NCI-H128 (cell line): ENCODE data around the gene NUB1.

ENCODE experiments used
- DNase-seq: peaks from one replicate; lab custom pipeline; 2025; ENCODE audit not compliant: unreplicated experiment; lab: John Stamatoyannopoulos, UW

The NUB1 gene

DNA sequence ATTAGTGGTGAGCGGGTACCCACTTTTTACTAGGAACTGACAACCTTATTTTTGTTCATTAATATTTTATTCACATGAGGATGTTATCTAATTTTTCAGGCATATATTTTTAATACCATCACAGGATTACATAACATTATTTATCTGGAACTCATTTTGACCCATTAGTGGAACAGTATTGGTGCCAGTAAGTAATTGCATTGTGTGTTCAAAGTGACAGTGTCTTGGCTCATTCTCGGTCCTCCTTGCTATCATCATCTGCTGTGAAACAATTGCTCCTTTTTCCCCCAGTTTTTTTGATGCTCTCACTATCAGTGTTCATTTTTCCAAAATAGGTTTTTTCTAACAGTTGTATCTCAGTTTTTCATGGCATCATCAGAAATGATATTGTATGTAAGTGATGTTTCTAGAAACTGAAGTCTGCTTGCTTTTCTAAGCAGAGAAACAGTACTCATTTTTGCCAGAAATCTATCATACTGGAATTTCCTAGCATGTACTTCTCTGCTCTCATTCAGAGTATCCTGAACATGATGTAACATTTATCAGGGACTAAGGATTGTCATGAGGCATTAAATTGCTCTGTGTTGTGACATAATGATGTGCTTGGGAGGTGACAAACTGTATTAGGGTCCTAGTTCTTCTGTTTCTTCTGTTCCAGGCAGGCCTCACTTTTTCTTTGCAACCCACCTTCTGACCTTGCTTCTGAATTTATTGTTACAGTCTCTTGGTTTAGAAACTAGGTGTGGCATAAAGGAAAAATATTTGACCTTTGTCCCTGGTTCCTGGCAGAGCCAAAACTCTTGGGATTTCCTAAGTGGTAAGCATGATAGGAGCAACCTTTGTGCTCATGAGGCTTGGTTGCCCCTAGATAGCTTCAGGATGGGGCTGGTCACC is 4.2 kb downstream of the NUB1 start:
- DNase-seq: no peak

DNA sequence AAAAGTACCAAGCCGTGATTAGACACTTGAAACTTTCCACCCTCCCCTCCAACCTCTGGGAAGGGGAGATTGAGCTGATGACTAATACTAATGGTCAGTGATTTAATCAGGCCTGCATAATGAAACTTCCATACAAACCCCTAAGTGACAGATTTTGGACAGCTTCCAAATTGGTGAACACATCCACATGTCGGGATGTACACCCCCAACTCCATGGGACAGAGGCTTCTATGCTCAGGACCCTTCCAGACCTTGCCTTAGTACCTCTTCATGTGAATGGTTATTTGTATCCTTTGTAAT is 4.8 kb downstream of the NUB1 start:
- no peak for DNase-seq

DNA sequence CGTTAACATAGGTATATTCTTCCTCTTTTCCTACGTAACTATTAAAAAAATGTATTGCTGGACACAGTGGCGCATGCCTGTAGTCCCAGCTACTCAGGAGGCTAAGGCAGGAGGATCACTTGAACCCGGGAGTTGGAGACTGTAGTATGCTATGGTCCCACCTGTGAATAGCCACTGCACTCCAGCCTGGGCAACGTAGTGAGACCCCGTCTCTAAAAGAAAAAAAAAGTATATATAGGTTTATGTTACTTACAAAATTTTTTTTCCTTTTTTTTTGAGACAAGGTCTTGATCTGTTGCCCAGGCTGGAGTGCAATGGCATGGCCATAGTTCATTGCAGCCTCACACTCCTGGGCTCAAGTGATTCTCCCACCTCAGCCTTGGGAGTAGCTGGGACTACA is 5.6 kb downstream of the NUB1 start:
- DNase-seq: no peak

- no peak for DNase-seq
Measured at GRCh38 chr7:151348970-151349369, 7.4 kb downstream of the NUB1 start.

- DNase-seq: no peak
Measured at GRCh38 chr7:151349507-151349853, 7.9 kb downstream of the NUB1 start.

GRCh38 chr7:151351027-151351426 is 9.4 kb downstream of the NUB1 start:
- no peak for DNase-seq

DNA sequence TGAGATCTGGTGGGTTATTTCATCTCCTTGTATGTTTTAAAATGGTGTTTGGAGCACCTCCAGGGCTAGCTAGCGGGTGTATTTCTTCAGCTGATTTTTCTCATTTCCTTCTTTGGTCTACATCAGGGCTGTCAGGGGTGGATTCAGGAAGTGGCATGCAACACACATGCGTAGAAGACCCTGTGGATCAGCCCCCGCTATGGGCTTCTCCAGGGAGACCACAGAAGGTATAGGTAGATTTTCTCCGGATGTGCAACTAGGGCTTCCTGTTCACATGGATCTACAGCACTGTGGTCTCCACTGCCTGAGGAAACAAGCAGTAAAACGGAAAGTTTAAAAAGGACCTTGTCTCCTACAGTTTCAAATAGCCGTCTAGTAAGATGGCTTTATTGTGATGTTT is 10.4 kb downstream of the NUB1 start:
- no peak for DNase-seq

- no peak for DNase-seq
Measured at GRCh38 chr7:151352512-151352911, 10.9 kb downstream of the NUB1 start.

DNA sequence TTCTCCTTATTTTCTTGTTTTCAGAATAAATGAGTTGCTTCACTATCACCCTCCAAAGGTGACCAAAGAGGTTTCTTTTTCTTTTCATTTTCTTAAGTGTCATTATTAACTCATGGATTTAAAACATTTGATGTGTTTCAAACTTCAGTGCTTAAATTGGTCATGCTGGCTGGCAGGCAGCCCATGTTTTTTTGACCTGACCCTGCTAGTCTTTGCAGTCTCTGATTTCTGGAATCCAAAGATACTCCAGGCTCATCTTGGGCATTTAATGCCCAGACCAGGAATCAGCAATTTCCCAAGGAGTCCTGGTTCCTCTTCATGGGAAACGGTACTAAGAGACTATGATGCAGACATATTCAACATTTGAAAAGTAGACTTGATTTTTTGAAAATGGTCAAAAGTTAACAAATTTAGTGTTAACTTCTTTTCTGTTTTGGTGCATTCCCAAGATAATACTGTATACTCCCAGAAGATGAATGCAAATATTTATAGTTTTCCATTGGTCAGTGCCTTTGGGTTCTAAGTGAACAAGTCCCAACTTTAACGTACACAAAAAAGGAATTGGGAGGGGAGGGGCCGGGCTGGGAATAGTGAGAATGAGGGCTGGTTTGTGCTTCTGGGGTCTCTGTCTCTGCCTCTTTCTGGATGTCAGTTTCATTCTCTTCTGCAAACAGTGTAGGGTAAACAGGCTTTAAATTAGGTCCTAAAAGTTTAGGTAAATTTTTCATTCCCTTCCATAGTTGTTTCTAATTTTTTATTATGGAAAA is 19.8 kb downstream of the NUB1 start:
- DNase-seq: no peak

GRCh38 chr7:151363182-151363581 is 21.6 kb downstream of the NUB1 start:
- no peak for DNase-seq

DNA sequence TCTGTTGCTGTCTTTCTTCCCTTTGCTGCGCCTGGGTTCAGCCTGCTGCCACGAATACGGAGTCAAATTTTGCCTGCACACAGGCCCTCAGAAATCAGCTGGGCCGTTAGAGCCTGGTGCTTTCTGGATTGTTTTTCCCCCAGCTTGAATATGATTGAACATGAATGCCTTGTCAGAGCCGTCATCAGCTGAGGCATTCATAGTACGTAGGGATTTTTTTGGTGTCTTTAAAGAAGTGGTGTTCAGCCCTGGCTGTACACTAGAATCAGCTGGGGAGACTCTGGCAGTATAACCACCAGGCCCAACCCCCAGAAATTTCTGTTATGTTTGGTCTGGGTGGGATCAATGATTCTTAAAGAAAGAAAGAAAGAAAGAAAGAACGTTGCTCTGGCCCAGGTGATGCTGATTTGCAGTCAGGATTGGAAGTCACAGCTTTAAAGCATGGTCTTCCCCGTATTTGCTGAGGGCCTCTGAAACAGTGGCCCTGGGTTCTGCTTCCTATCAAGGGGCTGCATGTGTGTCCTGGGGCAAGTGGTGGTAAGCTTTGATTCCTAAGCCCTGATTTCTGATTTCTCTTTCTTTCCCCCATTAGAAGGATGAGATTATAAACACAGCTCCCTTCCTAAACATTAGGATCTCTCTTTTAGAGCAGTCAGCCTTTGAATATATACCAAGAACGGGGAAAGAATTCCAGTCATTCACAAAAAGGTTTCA is 24.7 kb downstream of the NUB1 start:
- no peak for DNase-seq

GRCh38 chr7:151366880-151367222 is 25.2 kb downstream of the NUB1 start:
- no peak for DNase-seq

- no peak for DNase-seq
Measured at GRCh38 chr7:151367284-151367683, 25.7 kb downstream of the NUB1 start.

GRCh38 chr7:151368136-151368571 is 26.5 kb downstream of the NUB1 start:
- DNase-seq: peak; percentile 69

GRCh38 chr7:151371266-151371665 is 29.7 kb downstream of the NUB1 start:
- DNase-seq: no peak

- no peak for DNase-seq
Measured at GRCh38 chr7:151372612-151373265, 31.1 kb downstream of the NUB1 start.

- no peak for DNase-seq
Measured at GRCh38 chr7:151373599-151373998, 32.0 kb downstream of the NUB1 start.

DNA sequence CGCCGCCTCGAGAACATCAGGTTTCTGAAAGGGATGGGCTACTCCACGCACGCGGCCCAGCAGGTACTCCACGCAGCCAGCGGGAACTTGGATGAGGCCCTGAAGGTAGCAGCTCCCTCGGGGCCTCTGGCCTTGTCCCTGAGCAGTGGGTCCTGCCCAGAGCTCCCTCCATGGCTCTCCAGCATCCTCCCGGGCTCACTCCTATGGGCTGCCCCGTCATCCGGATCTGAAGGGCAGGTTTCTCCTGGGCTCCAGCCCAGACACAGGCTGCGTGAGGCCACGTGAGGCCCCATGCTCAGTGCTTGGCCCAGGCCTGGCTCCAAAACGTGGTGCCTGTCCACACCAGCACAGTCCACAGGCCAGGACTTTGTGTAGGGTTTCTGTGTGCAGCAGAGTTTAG is 32.5 kb downstream of the NUB1 start:
- no peak for DNase-seq

GRCh38 chr7:151374726-151375125 is 33.1 kb downstream of the NUB1 start:
- no peak for DNase-seq

DNA sequence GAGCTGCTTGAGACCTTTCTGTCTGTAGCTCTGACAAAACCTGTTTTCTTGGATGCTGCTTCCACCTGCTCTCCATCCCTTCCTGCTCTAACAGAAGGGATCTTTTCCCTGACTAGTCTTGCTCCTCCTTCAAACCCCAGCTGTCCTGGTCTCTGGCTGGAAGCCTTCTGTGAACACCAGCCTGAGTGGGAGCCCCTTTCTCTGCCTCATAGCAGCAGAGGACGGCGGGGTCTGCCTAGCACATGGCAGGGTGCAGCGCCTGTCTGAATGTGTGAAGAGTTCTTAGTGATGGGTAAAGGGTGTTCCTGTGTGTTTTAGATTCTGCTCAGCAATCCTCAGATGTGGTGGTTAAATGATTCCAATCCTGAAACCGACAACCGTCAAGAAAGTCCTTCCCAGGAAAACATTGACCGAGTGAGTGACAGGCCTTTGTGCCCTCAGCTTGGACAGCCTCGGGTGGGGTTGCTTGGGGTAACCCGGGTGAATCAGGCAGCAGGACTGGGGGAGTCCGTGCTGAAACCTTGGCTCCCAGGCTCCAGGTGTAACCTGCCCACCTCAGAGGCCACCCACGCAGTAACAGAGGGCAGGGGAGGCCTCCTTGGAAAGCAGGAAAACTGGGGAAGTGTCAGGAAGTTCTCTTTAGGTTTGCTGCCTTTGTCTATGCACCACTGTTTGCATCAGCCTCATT is 34.1 kb downstream of the NUB1 start:
- DNase-seq: no peak
